ENCODE data around the gene CCNA1. TPM values are rescaled to one million over a fixed set of nuclear protein-coding genes. Genes with fewer than 3 reads are reported as not detected.

The CCNA1 gene
- total RNA-seq, 4 donors from 2014 or later: 0.38 to 5.4 (median 1.3) TPM; not detected in 1

GRCh38 chr13:36436811-36437210 lies 4.5 kb downstream of the CCNA1 start:
- Histone ChIP-seq H3K27me3 (peaks cover 0 to 24% (median 4%) of the 10 kb centered on the region in 4 donors), H3K36me3 (no peaks in the 10 kb centered on the region), H3K4me3 (no peak overlapping the region), H3K4me1 (peaks cover 5 to 13% (median 9%) of the 10 kb centered on the region in 3 donors), H3K9me3 (no peaks in the 10 kb centered on the region), H3K27ac (no peak overlapping the region)
- intact Hi-C loops (cut with DNase I): no loop called here
- no peak for TF ChIP-seq POLR2A (IDR thresholded peaks at IDR 0.05)
- TF ChIP-seq CTCF (IDR thresholded peaks at IDR 0.05): no peak
- DNase-seq: no peak
- 62 to 76% methylated on average over 4 of the region's 4 CpGs for WGBS, 2 donors

- WGBS, 2 donors: 70 to 77% methylated on average over 6 of the region's 6 CpGs
Observed at GRCh38 chr13:36438594-36439483, 6.5 kb downstream of the CCNA1 start.

GRCh38 chr13:36445278-36445677 lies 13.0 kb downstream of the CCNA1 start:
- no peak for DNase-seq
- no peaks in the 10 kb centered on the region for H3K36me3 ChIP-seq
- intact Hi-C loops (cut with DNase I): no loop called here
- H3K4me1 ChIP-seq: no peaks in the 10 kb centered on the region
- TF ChIP-seq POLR2A (IDR thresholded peaks at IDR 0.05) (no peak), CTCF (IDR thresholded peaks at IDR 0.05) (no peak)
- no peak overlapping the region for H3K4me3 ChIP-seq
- peaks cover 0 to 29% (median 0%) of the 10 kb centered on the region in 4 donors for H3K27me3 ChIP-seq
- WGBS, 2 donors: 64 to 83% methylated on average over 5 of the region's 5 CpGs
- H3K9me3 ChIP-seq: no peaks in the 10 kb centered on the region
- H3K27ac ChIP-seq: no peak overlapping the region

More at GRCh38 chr13:36438594-36439483, 6.5 kb downstream of the CCNA1 start:
- H3K4me1 ChIP-seq: no peaks in the 10 kb centered on the region
- intact Hi-C loops (cut with DNase I): no loop called here
- H3K27ac ChIP-seq: no peak overlapping the region
- TF ChIP-seq CTCF (IDR thresholded peaks at IDR 0.05) (no peak), POLR2A (IDR thresholded peaks at IDR 0.05) (no peak)
- H3K4me3 ChIP-seq: no peak overlapping the region
- H3K9me3 ChIP-seq: no peaks in the 10 kb centered on the region
- no peaks in the 10 kb centered on the region for H3K36me3 ChIP-seq
- DNase-seq: no peak
- H3K27me3 ChIP-seq: peaks cover 0 to 6% (median 0%) of the 10 kb centered on the region in 4 donors

GRCh38 chr13:36445891-36446351 lies 13.6 kb downstream of the CCNA1 start:
- Histone ChIP-seq H3K27ac (no peak overlapping the region), H3K4me3 (no peak overlapping the region), H3K9me3 (no peaks in the 10 kb centered on the region), H3K27me3 (peaks cover 0 to 29% (median 0%) of the 10 kb centered on the region in 4 donors), H3K36me3 (no peaks in the 10 kb centered on the region), H3K4me1 (no peaks in the 10 kb centered on the region)
- no peak for DNase-seq
- WGBS, 2 donors: 63 to 73% methylated on average over 2 of the region's 2 CpGs
- intact Hi-C loops (cut with DNase I): no loop called here
- TF ChIP-seq CTCF (IDR thresholded peaks at IDR 0.05) (no peak), POLR2A (IDR thresholded peaks at IDR 0.05) (no peak)

GRCh38 chr13:36447501-36447900 lies 15.2 kb downstream of the CCNA1 start:
- DNase-seq: no peak
- Histone ChIP-seq H3K27me3 (peaks cover 0 to 38% (median 0%) of the 10 kb centered on the region in 4 donors), H3K27ac (no peak overlapping the region), H3K36me3 (no peaks in the 10 kb centered on the region), H3K4me1 (no peaks in the 10 kb centered on the region), H3K4me3 (no peak overlapping the region), H3K9me3 (no peaks in the 10 kb centered on the region)
- intact Hi-C loops (cut with DNase I): no loop called here
- no peak for TF ChIP-seq CTCF (IDR thresholded peaks at IDR 0.05)
- no peak for TF ChIP-seq POLR2A (IDR thresholded peaks at IDR 0.05)
- WGBS, 2 donors: 67 to 69% methylated on average over 6 of the region's 7 CpGs
